Measurements from ENCODE around the gene ETFA.

DNA sequence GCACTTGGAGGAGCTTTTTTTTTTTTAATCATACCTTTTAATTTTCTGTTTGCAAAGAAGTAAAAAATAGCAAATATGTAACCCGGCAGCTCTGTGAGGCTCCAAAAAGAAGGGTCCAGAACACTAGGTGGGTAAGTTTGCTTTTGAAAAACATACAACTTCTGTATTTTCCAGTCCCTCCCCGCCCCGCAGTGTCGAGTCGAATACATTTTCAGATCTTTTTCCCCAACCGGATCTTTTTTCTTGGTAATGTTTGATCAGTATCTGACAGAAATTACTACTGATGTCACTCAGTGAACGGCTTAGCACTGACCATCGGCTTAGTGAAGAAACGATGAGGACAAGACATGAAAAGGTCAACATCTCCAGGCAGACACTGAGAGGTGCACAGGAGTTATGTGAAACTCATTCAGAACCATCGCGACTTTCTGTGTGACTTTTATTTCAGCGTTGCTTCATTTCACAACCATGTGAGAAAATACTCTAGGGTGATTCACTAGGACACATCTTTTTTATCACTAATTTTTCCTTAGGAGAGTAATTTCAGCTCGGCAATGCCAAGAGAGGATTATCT is 36.3 kb upstream of the ETFA start:
- TF ChIP-seq, protein P1, sequence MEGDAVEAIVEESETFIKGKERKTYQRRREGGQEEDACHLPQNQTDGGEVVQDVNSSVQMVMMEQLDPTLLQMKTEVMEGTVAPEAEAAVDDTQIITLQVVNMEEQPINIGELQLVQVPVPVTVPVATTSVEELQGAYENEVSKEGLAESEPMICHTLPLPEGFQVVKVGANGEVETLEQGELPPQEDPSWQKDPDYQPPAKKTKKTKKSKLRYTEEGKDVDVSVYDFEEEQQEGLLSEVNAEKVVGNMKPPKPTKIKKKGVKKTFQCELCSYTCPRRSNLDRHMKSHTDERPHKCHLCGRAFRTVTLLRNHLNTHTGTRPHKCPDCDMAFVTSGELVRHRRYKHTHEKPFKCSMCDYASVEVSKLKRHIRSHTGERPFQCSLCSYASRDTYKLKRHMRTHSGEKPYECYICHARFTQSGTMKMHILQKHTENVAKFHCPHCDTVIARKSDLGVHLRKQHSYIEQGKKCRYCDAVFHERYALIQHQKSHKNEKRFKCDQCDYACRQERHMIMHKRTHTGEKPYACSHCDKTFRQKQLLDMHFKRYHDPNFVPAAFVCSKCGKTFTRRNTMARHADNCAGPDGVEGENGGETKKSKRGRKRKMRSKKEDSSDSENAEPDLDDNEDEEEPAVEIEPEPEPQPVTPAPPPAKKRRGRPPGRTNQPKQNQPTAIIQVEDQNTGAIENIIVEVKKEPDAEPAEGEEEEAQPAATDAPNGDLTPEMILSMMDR (IDR thresholded peaks at IDR 0.05) = no peak
- no peak for TF ChIP-seq POLR2A (IDR thresholded peaks at IDR 0.05)

Measured in uterus (tissue), 2 donors.